SHP77 treated with DMSO at 0.1 percent for 48 hours (cell line): Measurements from ENCODE around the gene TDRD7.
"Not testable (repeated sequence)": the region's sequence is repeated elsewhere in the genome, so short reads cannot be mapped to it uniquely, and the experiment has no call there.

Source experiments
- DNase-seq: peaks from one replicate; lab custom pipeline; 2025; lab: John Stamatoyannopoulos, UW

TDRD7 gene

GRCh38 chr9:97479496-97480159 is 67.7 kb downstream of the TDRD7 start:
- DNase-seq: no peak

DNA sequence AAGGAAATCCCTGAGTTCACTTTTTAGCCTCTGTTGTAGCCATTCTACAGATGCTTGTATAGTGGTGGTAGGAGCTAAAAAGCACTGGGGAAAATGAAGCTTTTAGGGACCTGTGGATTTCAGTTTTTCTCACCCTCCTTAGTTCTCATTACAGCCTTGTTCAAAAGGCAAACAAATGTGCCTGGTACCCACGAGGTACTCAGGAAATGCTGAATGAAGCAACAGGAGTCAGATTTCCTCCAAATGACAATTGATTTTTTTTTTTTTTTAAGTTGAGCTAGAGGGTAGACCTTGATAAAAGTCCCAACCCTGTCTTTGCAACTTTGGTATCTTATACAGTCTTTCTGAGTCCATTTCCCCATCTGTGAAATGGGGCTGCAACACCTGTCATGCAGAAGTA is 68.3 kb downstream of the TDRD7 start:
- DNase-seq: no peak

GRCh38 chr9:97480749-97481148 is 68.9 kb downstream of the TDRD7 start:
- DNase-seq: no peak

GRCh38 chr9:97484134-97484533 is 72.2 kb downstream of the TDRD7 start:
- no peak for DNase-seq

GRCh38 chr9:97487107-97487506 is 75.2 kb downstream of the TDRD7 start:
- no peak for DNase-seq

DNA sequence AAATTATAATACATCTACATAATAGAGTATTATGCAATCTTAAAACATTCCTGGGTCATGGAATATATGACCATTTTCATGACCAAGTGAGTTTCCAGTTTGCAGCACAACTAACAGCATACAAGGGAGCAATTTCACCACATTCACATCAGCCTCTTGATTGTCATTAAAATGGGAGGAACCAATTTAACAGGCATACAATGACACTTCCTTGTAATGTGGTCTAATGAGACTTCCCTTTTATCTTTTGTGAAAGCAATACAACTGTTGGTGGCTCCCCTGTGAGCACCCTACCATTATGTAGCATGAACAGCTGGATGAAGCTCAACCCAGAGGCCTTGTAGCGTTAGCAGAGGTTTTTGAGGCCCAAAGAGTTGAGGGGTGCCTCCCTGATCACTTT is 76.0 kb downstream of the TDRD7 start:
- no peak for DNase-seq

DNA sequence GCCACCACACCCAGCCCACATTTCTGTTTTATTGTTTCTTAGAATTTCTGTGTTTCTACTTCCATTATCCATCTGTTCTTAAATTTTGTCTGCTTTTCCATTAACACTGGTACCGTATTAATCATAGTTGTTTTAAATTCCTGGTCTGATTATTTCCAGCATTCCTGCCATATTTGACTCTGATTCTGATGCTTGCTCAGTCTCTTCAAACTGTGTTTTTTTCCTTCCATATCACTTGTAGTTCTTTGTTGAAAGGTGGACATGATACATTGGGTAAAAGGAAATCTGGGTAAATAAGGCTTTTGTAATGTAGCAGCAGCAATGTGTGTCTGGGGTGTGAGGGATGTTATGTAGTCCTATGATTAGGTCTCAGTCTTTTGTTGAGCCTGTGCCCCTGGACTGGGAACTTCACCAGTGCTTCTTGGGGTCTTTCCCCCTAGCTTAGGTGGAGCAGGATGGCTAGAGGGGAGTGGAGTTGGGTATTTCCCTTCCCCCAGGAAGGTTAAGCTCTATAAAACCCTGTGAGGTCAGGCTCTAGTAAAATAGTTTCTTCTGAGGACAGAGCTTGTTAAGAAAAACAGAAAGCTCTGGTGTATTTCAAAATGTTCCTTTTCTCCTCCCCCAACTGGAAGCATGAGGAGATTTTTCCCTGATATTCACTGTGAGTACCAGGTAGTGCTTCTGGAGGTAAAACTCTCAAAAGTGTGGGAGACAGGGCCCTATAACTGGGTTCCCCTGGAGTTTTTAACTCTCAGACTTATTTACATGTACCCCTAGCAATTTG is 79.5 kb downstream of the TDRD7 start:
- no peak for DNase-seq

DNA sequence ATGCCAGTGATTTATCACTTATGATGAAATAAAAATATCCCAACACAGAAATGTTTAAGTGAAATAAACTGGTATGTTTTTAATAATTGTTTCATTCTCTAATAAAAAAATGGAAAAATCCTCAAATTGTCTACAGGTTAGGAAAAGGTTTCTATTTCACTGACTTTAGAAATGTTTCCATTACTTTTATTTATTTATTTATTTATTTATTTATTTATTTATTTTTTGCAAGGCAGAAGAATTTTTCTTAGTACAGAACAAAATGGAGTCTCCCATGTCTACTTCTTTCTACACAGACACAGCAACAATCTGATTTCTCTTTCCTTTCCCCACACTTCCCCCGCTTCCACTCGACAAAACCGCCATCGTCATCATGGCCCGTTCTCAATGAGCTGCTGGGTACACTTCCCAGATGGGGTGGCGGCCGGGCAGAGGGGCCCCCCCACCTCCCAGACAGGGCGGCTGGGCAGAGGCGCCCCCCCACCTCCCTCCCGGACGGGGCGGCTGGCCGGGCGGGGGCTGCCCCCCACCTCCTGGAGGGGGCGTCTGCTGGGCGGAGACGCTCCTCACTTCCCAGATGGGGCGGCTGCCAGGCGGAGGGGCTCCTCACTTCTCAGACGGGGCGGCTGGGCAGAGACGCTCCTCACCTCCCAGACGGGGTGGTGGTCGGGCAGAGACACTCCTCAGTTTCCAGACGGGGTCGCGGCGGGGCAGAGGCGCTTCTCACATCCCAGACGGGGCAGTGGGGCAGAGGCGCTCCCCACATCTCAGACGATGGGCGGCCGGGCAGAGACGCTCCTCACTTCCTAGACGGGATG is 85.9 kb downstream of the TDRD7 start:
- DNase-seq: not testable (repeated sequence)

DNA sequence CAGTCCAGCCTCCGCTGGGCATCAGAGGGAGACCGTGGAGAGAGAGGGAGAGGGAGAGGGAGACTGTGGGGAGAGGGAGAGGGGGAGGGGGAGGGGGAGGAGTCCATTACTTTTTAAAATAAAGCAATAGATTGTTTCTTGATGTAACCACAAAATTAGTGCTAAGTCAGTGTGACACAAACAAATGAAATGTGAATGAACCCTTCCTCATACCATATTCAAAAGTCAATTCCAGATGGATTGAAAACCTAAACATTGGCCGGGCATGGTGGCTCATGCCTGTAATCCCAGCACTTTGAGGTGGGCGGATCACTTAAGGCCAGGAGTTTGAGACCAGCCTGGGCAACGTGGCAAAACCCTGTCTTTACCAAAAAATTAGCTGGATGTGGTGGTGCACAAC is 87.0 kb downstream of the TDRD7 start:
- not testable (repeated sequence) for DNase-seq

DNA sequence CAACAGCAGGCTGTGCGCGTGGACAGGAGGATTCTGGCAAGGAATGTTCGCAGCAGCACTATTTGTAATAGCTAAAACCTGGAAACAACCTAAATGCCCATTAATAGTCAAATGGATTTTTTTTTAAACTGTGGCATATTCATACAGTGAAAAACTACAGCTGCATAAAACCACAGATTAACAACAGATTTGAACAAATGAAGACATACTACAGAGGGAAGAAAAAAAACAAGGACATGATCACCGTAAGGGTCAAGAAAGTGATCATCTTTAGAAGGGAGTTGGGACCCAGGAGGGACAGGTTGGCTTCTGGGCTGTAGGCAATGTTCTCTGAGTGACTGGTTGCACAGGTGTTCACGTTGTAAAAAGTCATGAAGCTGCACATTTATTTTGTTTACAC is 88.4 kb downstream of the TDRD7 start:
- no peak for DNase-seq

DNA sequence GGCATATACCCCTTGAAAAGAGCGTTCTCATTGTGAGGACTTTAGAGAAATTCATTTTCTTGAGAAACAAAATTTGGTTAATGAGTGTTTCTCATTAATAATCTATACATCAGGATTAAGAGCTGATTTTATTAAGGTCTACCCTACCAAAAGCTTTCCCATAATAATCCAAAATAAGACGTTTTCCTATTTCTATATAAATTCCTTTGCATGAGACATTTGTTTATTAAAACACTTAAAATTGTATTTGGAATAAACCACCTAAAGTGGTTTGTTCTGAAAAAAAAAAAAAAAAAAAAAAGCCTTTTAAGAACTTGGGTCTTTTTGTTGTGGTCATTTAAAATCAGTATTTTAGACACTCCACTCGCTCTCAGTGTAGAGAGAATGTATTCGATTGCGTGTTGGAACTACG is 88.9 kb downstream of the TDRD7 start:
- no peak for DNase-seq

DNA sequence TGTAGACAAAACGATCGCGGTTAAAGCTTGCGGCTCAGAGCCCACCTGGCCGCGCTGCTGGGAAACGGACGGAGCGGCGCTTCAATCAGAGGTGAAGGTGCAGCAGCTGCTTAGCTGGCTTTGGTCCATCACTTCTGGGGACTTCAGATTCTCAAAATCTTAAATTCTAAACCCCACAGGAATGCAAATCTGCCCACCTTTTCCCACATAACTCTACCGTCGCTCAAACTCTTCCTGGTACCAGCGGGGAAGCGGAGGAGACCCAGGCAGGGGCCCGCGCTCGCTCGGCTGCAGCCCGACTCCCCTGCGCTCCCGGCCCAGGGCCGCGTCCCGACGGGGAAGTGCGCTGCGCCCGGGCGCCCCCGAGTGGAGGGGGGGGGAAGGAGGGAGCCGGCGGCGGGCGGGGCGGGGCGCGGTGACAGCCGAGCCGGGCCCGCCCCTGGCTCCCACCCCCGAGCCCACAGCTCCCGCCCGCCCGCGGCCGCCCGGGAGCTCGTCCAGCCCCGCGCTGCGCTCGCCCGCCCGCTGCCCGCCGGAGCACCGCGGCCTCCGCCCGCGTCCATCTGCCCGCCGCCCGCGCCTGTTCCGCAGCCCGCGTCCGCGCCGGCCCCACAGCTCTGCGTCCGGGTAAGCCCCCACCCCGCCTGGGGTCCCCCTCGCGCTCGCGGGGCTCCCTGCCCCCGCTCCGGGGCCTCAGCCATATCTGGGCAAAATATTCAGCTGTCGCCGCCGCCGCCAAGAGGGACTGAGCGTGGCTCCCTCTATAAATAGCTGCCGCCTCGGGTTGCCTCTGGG is 89.5 kb downstream of the TDRD7 start, which contains the start of gene TMOD1:
Gene TMOD1, plus strand, starts transcription at position 490 of the 795 bp plus-strand sequence. CDS start 22,523 bp downstream, outside the sequence.
- DNase-seq: peak; percentile 36

DNA sequence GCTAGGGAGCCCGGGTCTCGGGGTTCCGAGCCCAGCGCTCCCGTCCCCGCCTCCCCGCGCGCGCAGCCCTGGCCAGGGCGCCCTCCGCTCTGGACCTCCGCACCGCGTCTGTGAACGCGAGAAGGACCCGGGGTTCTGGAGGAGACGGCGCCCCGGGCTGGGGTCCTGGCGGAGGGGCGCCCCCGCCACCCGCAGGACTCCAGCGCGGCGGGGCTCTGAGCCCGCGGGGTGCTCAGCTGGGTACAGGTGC is 90.0 kb downstream of the TDRD7 start:
- DNase-seq: no peak

DNA sequence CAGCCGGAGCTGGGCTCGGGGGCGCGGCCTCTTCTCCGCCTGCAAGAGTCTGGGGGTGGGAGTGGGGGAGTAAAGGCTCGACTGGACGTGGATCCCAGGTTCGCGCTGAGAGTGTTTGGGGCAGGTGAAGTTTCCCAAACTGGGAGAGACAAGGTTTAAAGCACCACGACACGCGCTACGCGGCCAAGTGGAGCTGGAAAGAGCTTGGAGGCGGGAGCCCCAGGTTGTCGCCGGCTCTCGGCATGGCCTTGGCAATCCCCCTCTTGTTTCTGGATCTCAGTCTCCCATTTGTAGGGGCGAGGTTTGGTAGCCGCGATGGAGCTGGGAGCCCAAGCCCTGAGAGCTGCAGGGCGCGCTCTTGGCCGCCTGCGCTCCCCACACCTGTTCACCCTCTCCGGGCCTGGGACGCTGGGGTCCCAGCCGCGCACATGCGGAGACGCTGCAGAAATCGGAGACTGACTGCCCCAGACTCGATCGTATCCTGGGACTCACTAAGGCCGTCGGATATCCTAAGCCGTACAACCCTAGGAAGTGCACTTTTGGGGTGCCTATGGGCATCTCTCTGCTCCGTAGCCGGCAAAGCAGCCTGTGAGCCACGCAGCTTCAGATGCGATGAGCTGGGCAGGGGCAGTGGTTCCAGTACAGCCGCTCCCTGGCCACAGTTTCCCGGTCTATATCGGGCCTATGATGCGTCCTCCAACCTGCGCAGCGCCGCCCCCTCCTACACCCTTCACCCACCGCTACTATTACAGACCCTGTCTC is 90.5 kb downstream of the TDRD7 start:
- DNase-seq: no peak

DNA sequence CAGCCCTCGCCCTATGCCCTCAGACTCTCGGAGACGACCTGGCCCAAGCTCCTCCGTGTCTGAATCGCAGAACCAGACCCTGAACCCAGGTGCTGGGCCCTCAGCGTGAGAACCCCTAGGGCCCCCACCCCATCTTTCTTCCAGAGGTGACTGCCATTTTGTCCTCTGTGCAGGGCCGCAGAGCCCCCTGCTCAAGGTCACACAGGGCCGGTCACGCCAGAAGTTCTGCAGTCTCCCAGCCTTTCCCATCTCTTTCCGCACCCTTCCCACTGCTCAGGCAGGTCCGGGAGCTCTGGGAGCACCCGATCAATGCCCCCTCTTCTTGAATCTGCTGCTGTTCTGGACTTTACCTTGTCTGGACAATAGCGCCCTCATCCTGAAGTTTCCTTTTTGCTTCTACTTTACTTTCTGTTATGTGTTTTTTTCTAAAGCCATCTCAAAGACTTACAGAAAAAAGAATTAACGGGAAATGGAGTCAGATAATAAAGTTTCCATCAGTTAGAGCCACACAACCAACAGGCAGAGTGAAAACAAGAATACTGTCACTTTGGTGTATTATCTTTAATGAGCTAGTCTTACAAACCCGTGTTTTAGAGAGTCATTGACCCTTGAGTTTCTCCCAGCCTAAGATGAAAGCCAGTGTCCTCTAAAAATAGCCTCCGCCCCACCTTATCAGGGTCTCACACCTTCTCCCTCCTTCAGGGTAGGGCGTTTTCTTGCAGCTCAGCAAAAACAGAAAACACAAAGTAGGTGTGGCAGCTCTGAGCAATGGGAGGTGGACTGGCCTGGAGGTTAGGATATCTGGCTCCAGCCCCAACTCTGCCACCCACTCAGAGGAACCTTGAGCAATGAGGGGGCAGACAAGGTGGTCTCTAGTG is 91.3 kb downstream of the TDRD7 start:
- DNase-seq: no peak

DNA sequence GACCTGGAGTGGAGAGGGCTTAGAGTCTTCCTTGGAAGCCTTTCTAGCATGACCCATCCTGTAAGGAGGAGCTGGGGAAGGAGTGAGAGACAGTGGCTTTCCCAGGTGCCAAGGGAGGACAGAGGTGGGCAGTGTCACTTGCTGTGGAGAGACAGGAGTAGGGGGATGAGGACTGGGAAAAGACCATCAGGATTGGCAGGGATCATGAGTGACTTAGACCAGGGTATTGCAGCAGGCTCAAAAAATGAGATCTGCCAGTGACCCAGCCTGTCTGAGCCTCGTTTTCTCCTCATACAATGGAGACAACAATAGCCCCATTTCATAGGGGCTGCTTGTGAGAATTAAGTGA is 91.9 kb downstream of the TDRD7 start:
- no peak for DNase-seq

DNA sequence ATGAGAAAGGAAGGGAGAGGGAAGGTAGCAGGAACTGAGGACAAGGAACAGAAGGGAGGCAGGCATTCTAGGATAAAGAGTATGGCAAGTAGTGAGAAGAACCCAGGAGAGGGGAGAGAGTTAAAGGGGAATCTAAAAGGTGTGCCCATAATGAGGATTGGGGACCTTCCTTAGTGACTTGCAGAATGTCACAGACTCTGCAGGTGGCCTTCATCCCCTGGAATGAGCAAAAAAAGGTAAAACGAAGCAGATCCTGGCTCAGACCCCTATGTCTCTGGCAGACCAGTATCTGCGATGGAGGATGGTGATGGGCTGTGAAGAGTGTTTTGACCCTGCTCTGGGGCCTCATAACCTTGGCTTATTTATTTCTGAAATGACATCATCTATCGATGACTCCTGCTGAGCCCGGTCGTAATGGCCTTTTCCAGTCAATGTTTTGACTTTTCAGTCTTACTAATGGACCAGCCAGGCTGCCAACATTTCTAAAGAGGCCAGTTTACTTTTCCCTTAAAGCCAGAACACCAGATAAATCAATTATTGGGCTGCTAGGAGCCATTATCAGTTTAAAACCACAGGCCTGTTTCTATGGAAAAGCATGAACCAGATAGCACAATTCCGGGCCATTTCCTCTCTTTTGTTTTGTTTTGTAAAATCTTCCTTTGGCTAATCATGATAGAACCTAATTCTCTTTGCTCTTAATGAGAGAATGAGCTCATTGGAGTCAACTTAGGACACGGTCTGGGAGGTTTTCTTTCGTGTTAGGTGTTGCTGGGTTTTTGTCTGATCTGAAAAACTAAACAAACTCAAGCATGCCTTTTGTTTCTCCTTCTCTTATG is 92.7 kb downstream of the TDRD7 start:
- DNase-seq: no peak

DNA sequence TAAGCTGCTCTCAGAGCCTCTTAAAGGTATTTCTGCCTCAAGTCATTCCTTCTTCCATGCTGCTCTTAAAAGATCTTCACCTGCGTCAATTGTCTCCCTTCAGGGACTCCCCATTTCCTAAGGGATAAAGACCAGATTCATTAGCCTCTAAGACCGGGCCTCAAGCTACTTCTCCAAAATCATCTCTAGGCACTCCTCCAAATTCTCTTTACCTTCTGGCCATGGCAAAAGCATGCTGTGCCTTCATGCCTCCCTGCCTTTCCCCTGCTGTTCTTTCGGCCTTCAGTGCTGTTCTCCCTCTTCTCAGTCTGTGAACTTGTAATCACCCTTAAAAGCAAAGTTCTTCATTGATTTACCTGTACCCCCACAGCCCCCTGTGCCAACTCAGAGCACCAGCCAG is 93.9 kb downstream of the TDRD7 start:
- DNase-seq: no peak

GRCh38 chr9:97506306-97506705 is 94.4 kb downstream of the TDRD7 start:
- no peak for DNase-seq

DNA sequence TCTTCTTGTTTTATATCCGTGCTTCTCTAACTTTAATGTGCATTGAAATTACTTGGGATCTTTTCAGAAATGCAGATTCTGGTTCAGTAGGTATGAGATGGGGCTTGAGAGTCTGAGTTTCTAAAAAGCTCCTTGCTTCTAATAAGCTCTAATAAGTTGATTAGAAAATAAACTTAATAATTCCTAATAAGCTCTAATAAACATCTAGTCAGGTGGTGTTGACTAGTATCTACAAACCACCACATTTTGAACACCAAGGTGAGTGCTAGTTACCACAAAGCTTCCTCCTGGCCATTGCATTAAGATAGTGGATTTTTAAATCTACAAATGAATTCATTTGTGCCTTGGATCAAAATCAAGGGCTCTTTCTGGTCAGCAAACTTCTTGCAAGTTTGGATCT is 94.9 kb downstream of the TDRD7 start:
- no peak for DNase-seq
